Prostate gland (tissue), 2 donors: ENCODE measurements around the gene NCAM2. TPM values are rescaled to one million over a fixed set of nuclear protein-coding genes. Genes with fewer than 3 reads are reported as not detected.
"Not testable (repeated sequence)": the region's sequence is repeated elsewhere in the genome, so short reads cannot be mapped to it uniquely, and the experiment has no call there.

ENCODE experiments used
- DNase-seq: peaks from one replicate; pipeline ENCODE4 v3.0.0-alpha.2; 2019; ENCODE audit warnings: low spot score
- H3K27ac ChIP-seq, 2 donors: fragments of 200-600 bp; sonication (generic); 2 replicates each; pipeline ENCODE4 v1.5.1; 2017 to 2019
- H3K27me3 ChIP-seq: fragments of 200-600 bp; sonication (generic); replicated peaks from 2 replicates; pipeline ENCODE4 v1.5.1; 2019; ENCODE audit not compliant: insufficient read depth
- H3K36me3 ChIP-seq, 2 donors: fragments of 200-600 bp; sonication (generic); 1 replicate in 1 of 2; 2 replicates in 1 of 2; pipeline versions ENCODE4 v1.5.1 to v1.8.1; 2017 to 2019
- H3K4me1 ChIP-seq: fragments of 200-600 bp; sonication (generic); replicated peaks from 2 replicates; pipeline ENCODE4 v1.5.1; 2019
- H3K4me3 ChIP-seq, 2 donors: fragments of 200-600 bp; sonication (generic); 2 replicates each; pipeline ENCODE4 v1.5.1; 2017 to 2019
- H3K9me3 ChIP-seq: fragments of 200-600 bp; sonication (generic); 2 replicates; pipeline ENCODE4 v1.5.1; 2017
- POLR2A ChIP-seq: fragments of 450-650 bp; IDR thresholded peaks from one replicate; pipeline ENCODE4 v1.6.1; 2016; ENCODE audit warnings: antibody characterized with exemption, mild to moderate bottlenecking
- POLR2AphosphoS5 ChIP-seq: sonication (generic); formaldehyde crosslinking; IDR thresholded peaks from one replicate; pipeline ENCODE4 v1.6.1; 2017; ENCODE audit warnings: antibody characterized with exemption
- WGBS: methylation state at CpG from one replicate; pipeline ENCODE4 v1.1.5; 2018; 5-methylcytosine and 5-hydroxymethylcytosine counted together
- intact Hi-C: fragments of 100-400 bp; cut with DNase I; formaldehyde crosslinking; loops from one replicate; pipeline ENCODE4 v1.14.2; 2022
- total RNA-seq, 2 donors: library from RNA; depleted of rRNA; stranded (reverse); fragments of >200 nt; gene quantifications; one replicate each; pipeline ENCODE4 v1.1.0, GENCODE V29; 2016
- TF ChIP-seq, protein P1 (sequence below), 4 experiments: fragments of 200-600 bp in 2 of 4; fragments of 450-650 bp in 2 of 4; sonication (generic) in 2 of 4; IDR thresholded peaks; 1 replicate in 3 of 4; 2 replicates in 1 of 4; pipeline ENCODE4 v1.5.1; 2016 to 2019; ENCODE audit warnings: antibody characterized with exemption in 4 of 4, mild to moderate bottlenecking in 2 of 4, moderate library complexity in 2 of 4

The NCAM2 gene
- total RNA-seq, 2 donors from 2014 or later = 1.1 to 21.9 TPM

DNA sequence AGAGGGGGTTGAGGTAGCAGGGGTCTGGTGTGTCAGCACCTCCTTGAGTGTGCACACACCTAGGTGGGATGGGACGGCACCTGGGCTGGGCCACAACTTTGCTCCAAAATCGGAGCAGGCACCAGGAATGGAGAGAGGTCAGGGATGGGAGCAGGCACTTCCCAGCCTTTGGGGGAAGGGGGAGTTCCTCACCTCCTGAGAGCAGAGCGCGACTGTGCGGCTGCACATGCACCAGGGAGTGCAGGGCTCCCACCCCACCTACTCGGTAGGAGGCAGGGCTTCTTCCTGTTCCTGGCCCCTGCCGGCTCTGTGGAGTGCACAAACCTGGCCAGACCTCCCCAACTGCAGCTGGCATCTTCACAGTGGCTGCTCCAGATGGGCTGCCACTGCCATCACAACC, 399.3 kb downstream of the NCAM2 start:
- Histone ChIP-seq H3K4me3 (no peak overlapping the region), H3K27ac (no peak overlapping the region)
- 97% methylated on average over 7 of the region's 7 CpGs for WGBS

DNA sequence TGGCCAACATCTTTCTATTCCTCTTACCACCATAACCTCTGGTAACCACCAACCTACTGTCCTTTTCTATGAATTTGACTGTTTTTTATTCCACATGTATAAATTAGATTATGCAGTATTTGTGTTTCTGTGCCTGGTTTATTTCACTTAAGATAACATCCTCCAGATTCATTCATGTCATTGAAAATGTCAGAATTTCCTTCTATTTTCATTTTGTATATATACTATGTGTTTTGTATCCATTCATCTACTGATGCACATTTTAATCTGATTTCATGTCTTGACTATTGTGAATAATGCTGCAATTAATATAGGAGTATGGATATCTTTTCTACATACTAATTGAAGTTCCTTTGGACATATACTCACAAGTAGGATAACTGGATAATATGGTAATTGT, 403.2 kb downstream of the NCAM2 start:
- no peak overlapping the region for H3K4me3 ChIP-seq
- no peaks in the 10 kb centered on the region for H3K27me3 ChIP-seq
- no peak overlapping the region for H3K27ac ChIP-seq
- H3K9me3 ChIP-seq = no peaks in the 10 kb centered on the region
- H3K4me1 ChIP-seq = no peaks in the 10 kb centered on the region
- no peaks in the 10 kb centered on the region for H3K36me3 ChIP-seq
- intact Hi-C loops = loop anchor here (10.0 kb wide), 1 partner anchor 57 kb away; no protein-coding TSS in a partner anchor
- no peak for DNase-seq
- no peak for TF ChIP-seq POLR2AphosphoS5
- TF ChIP-seq, protein P1, sequence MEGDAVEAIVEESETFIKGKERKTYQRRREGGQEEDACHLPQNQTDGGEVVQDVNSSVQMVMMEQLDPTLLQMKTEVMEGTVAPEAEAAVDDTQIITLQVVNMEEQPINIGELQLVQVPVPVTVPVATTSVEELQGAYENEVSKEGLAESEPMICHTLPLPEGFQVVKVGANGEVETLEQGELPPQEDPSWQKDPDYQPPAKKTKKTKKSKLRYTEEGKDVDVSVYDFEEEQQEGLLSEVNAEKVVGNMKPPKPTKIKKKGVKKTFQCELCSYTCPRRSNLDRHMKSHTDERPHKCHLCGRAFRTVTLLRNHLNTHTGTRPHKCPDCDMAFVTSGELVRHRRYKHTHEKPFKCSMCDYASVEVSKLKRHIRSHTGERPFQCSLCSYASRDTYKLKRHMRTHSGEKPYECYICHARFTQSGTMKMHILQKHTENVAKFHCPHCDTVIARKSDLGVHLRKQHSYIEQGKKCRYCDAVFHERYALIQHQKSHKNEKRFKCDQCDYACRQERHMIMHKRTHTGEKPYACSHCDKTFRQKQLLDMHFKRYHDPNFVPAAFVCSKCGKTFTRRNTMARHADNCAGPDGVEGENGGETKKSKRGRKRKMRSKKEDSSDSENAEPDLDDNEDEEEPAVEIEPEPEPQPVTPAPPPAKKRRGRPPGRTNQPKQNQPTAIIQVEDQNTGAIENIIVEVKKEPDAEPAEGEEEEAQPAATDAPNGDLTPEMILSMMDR (IDR thresholded peaks at IDR 0.05) = no peak
- TF ChIP-seq POLR2A = no peak

More for the DNA sequence above, 399.3 kb downstream of the NCAM2 start:
- Histone ChIP-seq H3K36me3 (no peaks in the 10 kb centered on the region), H3K9me3 (no peaks in the 10 kb centered on the region), H3K4me1 (no peaks in the 10 kb centered on the region), H3K27me3 (no peaks in the 10 kb centered on the region)
- TF ChIP-seq, protein P1 (IDR thresholded peaks at IDR 0.05) = no peak
- TF ChIP-seq POLR2AphosphoS5 (no peak), POLR2A (no peak)
- intact Hi-C loops = no loop called here
- no peak for DNase-seq

DNA sequence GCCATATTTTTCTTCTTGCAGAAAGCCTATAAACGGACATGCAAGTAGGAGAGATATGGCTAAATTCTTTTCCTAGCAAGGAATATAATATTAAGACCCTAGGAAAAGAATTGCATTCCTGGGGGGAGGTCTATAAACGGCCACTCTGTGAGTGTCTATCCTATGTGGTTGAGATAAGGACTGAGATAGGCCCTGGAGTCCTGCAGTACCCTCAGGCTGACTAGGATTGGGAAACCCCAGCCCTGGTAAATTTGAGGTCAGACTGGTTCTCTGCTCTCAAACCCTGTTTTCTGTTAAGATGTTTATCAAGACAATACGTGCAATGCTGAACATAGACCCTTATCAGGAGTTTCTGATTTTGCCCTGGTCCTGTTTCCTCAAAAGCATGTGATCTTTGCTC, 404.0 kb downstream of the NCAM2 start:
- intact Hi-C loops = loop anchor here (10.0 kb wide), 1 partner anchor 57 kb away; no protein-coding TSS in a partner anchor

DNA sequence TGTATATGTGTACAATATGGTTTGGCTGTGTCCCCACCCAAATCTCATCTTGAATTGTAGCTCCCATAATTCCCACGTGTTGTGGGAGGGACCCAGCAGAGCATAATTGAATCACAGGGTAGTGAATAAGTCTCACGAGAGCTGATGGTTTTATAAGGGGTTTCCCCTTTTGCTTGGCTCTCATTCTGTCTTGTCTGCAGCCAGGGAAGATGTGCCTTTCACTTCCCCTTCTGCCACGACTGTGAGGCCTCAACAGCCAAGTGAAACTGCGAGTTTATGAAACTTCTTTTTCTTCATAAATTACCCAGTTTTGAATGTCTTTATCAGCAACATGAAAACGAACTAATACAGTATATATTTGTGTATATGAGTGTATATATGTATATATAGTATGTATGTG, 406.1 kb downstream of the NCAM2 start:
- intact Hi-C loops = loop anchor here (10.0 kb wide), 1 partner anchor 59 kb away; no protein-coding TSS in a partner anchor
- H3K27me3 ChIP-seq, H3K4me3 ChIP-seq, H3K4me1 ChIP-seq, H3K27ac ChIP-seq, H3K36me3 ChIP-seq, DNase-seq, H3K9me3 ChIP-seq: not testable (repeated sequence)
- WGBS = 74% methylated on average over 5 of the region's 5 CpGs

More for the DNA sequence above, 404.0 kb downstream of the NCAM2 start:
- H3K27me3 ChIP-seq, H3K27ac ChIP-seq, DNase-seq, H3K9me3 ChIP-seq, H3K36me3 ChIP-seq, H3K4me1 ChIP-seq, H3K4me3 ChIP-seq: not testable (repeated sequence)
- 71% methylated on average over 3 of the region's 3 CpGs for WGBS

DNA sequence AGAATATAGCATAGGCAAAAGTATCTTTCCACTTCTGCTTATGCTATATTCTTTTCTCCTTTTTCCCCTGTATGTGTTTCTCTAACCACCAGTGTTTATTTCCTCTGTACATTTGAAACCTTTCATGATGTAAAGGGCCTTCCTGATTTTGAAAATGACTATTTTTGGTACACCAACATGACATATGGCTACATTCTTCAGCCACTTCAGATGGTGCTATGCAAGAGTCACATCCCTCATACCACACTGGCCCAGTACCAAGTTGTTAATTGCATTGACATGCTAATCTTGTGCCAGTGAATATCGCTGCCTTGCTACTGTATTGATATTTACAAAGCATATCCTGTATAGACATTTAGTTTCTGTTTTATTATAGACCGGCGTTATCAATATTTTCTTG, 408.7 kb downstream of the NCAM2 start:
- Histone ChIP-seq H3K27me3 (no peaks in the 10 kb centered on the region), H3K4me1 (no peaks in the 10 kb centered on the region), H3K36me3 (no peaks in the 10 kb centered on the region), H3K9me3 (no peaks in the 10 kb centered on the region), H3K4me3 (no peak overlapping the region), H3K27ac (no peak overlapping the region)
- intact Hi-C loops = loop anchor here (10.0 kb wide), 1 partner anchor 62 kb away; no protein-coding TSS in a partner anchor
- no peak for TF ChIP-seq POLR2AphosphoS5
- no peak for DNase-seq
- 89% methylated on average over 3 of the region's 3 CpGs for WGBS

DNA sequence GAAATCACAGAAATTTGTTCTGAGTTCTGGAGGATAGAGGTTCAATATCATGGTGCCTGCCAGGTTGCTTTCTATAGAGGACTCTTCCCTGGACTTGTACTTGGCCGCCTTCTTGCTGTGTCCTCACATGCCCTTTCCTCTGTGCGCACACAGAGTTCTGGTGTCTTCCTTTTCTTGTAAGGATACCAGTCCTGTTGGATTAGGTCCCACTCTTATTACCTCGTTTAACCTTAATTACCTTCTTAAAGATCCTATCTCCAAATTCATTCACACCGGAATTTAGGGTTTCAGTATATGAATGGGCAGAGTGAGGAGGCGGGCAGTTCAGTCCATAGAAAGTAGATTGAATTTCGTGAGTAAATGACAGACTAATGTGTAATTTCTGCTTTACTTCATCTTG, 413.9 kb downstream of the NCAM2 start:
- Histone ChIP-seq H3K27ac (no peak overlapping the region), H3K9me3 (no peaks in the 10 kb centered on the region), H3K4me3 (no peak overlapping the region), H3K4me1 (no peaks in the 10 kb centered on the region), H3K27me3 (no peaks in the 10 kb centered on the region), H3K36me3 (no peaks in the 10 kb centered on the region)
- TF ChIP-seq POLR2AphosphoS5 (no peak), POLR2A (no peak)
- TF ChIP-seq, protein P1 (IDR thresholded peaks at IDR 0.05) = no peak
- DNase-seq = no peak
- 68% methylated on average over 6 of the region's 6 CpGs for WGBS
- intact Hi-C loops = no loop called here
